Activated T-helper 2 cell treated with anti-CD3 and anti-CD28 coated beads, Interferon-gamma antibody, Interleukin-2, Interleukin-4, amounts not matched to agents 10 μg/mL and 5 μg/mL and 100 μg/mL, durations not matched to agents 14 hours and 24 hours and 36 hours (primary cell): Measurements from ENCODE around the gene MYO7A. TPM values are rescaled to one million over a fixed set of nuclear protein-coding genes. Genes with fewer than 3 reads are reported as not detected.
"Not testable (repeated sequence)": the region's sequence is repeated elsewhere in the genome, so short reads cannot be mapped to it uniquely, and the experiment has no call there.

Source experiments
- DNase-seq: peaks from one replicate; pipeline ENCODE4 v3.0.0; 2021; ENCODE audit warnings: low spot score
- H3K27ac Mint-ChIP-seq: one replicate; pipeline ENCODE4 v1.8.0; 2021; ENCODE audit warnings: mixed read lengths
- H3K27me3 Mint-ChIP-seq: one replicate; pipeline ENCODE4 v1.8.0; 2021; ENCODE audit warnings: low read depth, mixed read lengths
- H3K36me3 Mint-ChIP-seq: one replicate; pipeline ENCODE4 v1.8.0; 2021; ENCODE audit warnings: low read depth, mixed read lengths
- H3K4me1 Mint-ChIP-seq: one replicate; pipeline ENCODE4 v1.8.0; 2021; ENCODE audit warnings: low read depth, mixed read lengths
- H3K4me3 Mint-ChIP-seq: one replicate; pipeline ENCODE4 v1.8.0; 2021; ENCODE audit warnings: low read depth, mild to moderate bottlenecking, moderate library complexity, mixed read lengths
- H3K9me3 Mint-ChIP-seq: one replicate; pipeline ENCODE4 v1.8.0; 2021; ENCODE audit warnings: mixed read lengths
- intact Hi-C: fragments of 100-400 bp; cut with micrococcal nuclease; formaldehyde crosslinking; loops from one replicate; pipeline ENCODE4 v1.15.1; 2023
- total RNA-seq: library from RNA; stranded (reverse); gene quantifications from 2 replicates; pipeline ENCODE4 v1.2.3, GENCODE V29; 2022

Gene MYO7A
- total RNA-seq, 1 donor from 2014 or later = 0.30 TPM

GRCh38 chr11:77096591-77097019 is 31.4 kb upstream of the MYO7A start:
- no peak for DNase-seq
- intact Hi-C loops = no loop called here
- Mint-ChIP-seq H3K4me3 (no peak overlapping the region), H3K4me1 (no peaks in the 10 kb centered on the region), H3K27me3 (no peaks in the 10 kb centered on the region), H3K36me3 (no peaks in the 10 kb centered on the region), H3K9me3 (no peaks in the 10 kb centered on the region), H3K27ac (no peak overlapping the region)

GRCh38 chr11:77097180-77097579 is 30.9 kb upstream of the MYO7A start:
- H3K36me3 Mint-ChIP-seq, intact Hi-C loops, H3K9me3 Mint-ChIP-seq, H3K27ac Mint-ChIP-seq, DNase-seq, H3K27me3 Mint-ChIP-seq, H3K4me1 Mint-ChIP-seq, H3K4me3 Mint-ChIP-seq: not testable (repeated sequence)

GRCh38 chr11:77100166-77101042 is 27.6 kb upstream of the MYO7A start:
- no peak overlapping the region for H3K4me3 Mint-ChIP-seq
- intact Hi-C loops = no loop called here
- no peaks in the 10 kb centered on the region for H3K9me3 Mint-ChIP-seq
- DNase-seq = no peak
- no peaks in the 10 kb centered on the region for H3K36me3 Mint-ChIP-seq
- H3K27me3 Mint-ChIP-seq = no peaks in the 10 kb centered on the region
- no peak overlapping the region for H3K27ac Mint-ChIP-seq
- H3K4me1 Mint-ChIP-seq = no peaks in the 10 kb centered on the region

GRCh38 chr11:77101043-77101537 is 27.0 kb upstream of the MYO7A start:
- Mint-ChIP-seq H3K4me1 (no peaks in the 10 kb centered on the region), H3K4me3 (no peak overlapping the region), H3K9me3 (no peaks in the 10 kb centered on the region), H3K27ac (no peak overlapping the region), H3K36me3 (no peaks in the 10 kb centered on the region), H3K27me3 (no peaks in the 10 kb centered on the region)
- no peak for DNase-seq
- intact Hi-C loops = no loop called here

- Mint-ChIP-seq H3K9me3 (no peaks in the 10 kb centered on the region), H3K36me3 (no peaks in the 10 kb centered on the region), H3K27me3 (no peaks in the 10 kb centered on the region), H3K4me1 (no peaks in the 10 kb centered on the region), H3K27ac (no peak within 1 kb of the TSS), H3K4me3 (no peak within 1 kb of the TSS)
- intact Hi-C loops = no loop called here
- no peak for DNase-seq
Measured at GRCh38 chr11:77102246-77103210, 25.5 kb upstream of the MYO7A start, which contains the start of gene OMP. OMP (plus strand) TSS chr11:77102840; CDS start chr11:77102840, 0 bp downstream.

- Mint-ChIP-seq H3K9me3 (no peaks in the 10 kb centered on the region), H3K27ac (no peak overlapping the region), H3K4me3 (no peak overlapping the region), H3K27me3 (no peaks in the 10 kb centered on the region), H3K4me1 (no peaks in the 10 kb centered on the region), H3K36me3 (no peaks in the 10 kb centered on the region)
- intact Hi-C loops = no loop called here
- DNase-seq = no peak
Measured at GRCh38 chr11:77103319-77103718, 24.7 kb upstream of the MYO7A start.

GRCh38 chr11:77104727-77105126 is 23.3 kb upstream of the MYO7A start:
- Mint-ChIP-seq H3K9me3 (no peaks in the 10 kb centered on the region), H3K27me3 (peaks cover 1% of the 10 kb centered on the region), H3K36me3 (no peaks in the 10 kb centered on the region), H3K27ac (no peak overlapping the region), H3K4me3 (no peak overlapping the region), H3K4me1 (no peaks in the 10 kb centered on the region)
- no peak for DNase-seq
- intact Hi-C loops = no loop called here

- Mint-ChIP-seq H3K27me3 (peaks cover 2% of the 10 kb centered on the region), H3K4me3 (no peak overlapping the region), H3K27ac (no peak overlapping the region), H3K4me1 (no peaks in the 10 kb centered on the region), H3K9me3 (no peaks in the 10 kb centered on the region), H3K36me3 (no peaks in the 10 kb centered on the region)
- intact Hi-C loops = no loop called here
- no peak for DNase-seq
Measured at GRCh38 chr11:77106321-77106720, 21.7 kb upstream of the MYO7A start.

- Mint-ChIP-seq H3K27me3 (peaks cover 2% of the 10 kb centered on the region), H3K36me3 (no peaks in the 10 kb centered on the region), H3K4me1 (no peaks in the 10 kb centered on the region), H3K9me3 (no peaks in the 10 kb centered on the region), H3K27ac (no peak overlapping the region), H3K4me3 (no peak overlapping the region)
- intact Hi-C loops = no loop called here
- no peak for DNase-seq
Measured at GRCh38 chr11:77106759-77107158, 21.3 kb upstream of the MYO7A start.

- no peak for DNase-seq
- Mint-ChIP-seq H3K27me3 (peaks cover 2% of the 10 kb centered on the region), H3K9me3 (no peaks in the 10 kb centered on the region), H3K36me3 (no peaks in the 10 kb centered on the region), H3K27ac (no peak overlapping the region), H3K4me1 (no peaks in the 10 kb centered on the region), H3K4me3 (no peak overlapping the region)
- intact Hi-C loops = no loop called here
Measured at GRCh38 chr11:77107950-77108349, 20.1 kb upstream of the MYO7A start.

GRCh38 chr11:77108436-77108835 is 19.6 kb upstream of the MYO7A start:
- no peak for DNase-seq
- no peak overlapping the region for H3K4me3 Mint-ChIP-seq
- H3K36me3 Mint-ChIP-seq = no peaks in the 10 kb centered on the region
- no peak overlapping the region for H3K27ac Mint-ChIP-seq
- no peaks in the 10 kb centered on the region for H3K9me3 Mint-ChIP-seq
- peaks cover 3% of the 10 kb centered on the region for H3K4me1 Mint-ChIP-seq
- intact Hi-C loops = no loop called here
- peaks cover 2% of the 10 kb centered on the region for H3K27me3 Mint-ChIP-seq

- intact Hi-C loops = no loop called here
- H3K36me3 Mint-ChIP-seq = no peaks in the 10 kb centered on the region
- DNase-seq = no peak
- no peak overlapping the region for H3K4me3 Mint-ChIP-seq
- no peak overlapping the region for H3K27ac Mint-ChIP-seq
- peaks cover 3% of the 10 kb centered on the region for H3K4me1 Mint-ChIP-seq
- no peaks in the 10 kb centered on the region for H3K9me3 Mint-ChIP-seq
- peaks cover 2% of the 10 kb centered on the region for H3K27me3 Mint-ChIP-seq
Measured at GRCh38 chr11:77109236-77110019, 18.6 kb upstream of the MYO7A start.
